SU-DHL-6 (cell line): ENCODE data around the gene NDUFA8.
A peak's percentile ranks its signal among the peaks of the same experiment; 100 is the strongest.

Source experiments
- H2AFZ ChIP-seq: fragments of 200-600 bp; sonication (generic); 2 replicates; pipeline ENCODE4 v1.6.1; 2014; ENCODE audit warnings: low read depth, mild to moderate bottlenecking, moderate library complexity, mixed read lengths, antibody characterized with exemption, low read length; ENCODE audit not compliant: severe bottlenecking
- H3F3A ChIP-seq: fragments of 200-600 bp; shearing (Covaris generic); 2 replicates; pipeline ENCODE4 v1.6.0; 2016; ENCODE audit warnings: antibody characterized with exemption, mild to moderate bottlenecking; ENCODE audit not compliant: insufficient read depth
- H3K27ac ChIP-seq: fragments of 200-600 bp; sonication (generic); 2 replicates; pipeline ENCODE4 v1.5.1; 2016; ENCODE audit warnings: low read depth, mild to moderate bottlenecking, low read length, moderate library complexity, mixed read lengths
- H3K27me3 ChIP-seq: fragments of 200-600 bp; sonication (generic), shearing (Covaris generic); 2 replicates; pipeline ENCODE4 v1.6.0; 2014; ENCODE audit warnings: mild to moderate bottlenecking, low read length
- H3K36me3 ChIP-seq: fragments of 200-600 bp; sonication (generic); 2 replicates; pipeline ENCODE4 v1.6.1; 2014; ENCODE audit warnings: mild to moderate bottlenecking, low read length, mixed read lengths
- H3K4me2 ChIP-seq: fragments of 300-600, 200-600 bp; shearing (Covaris generic), sonication (generic); 2 replicates; pipeline ENCODE4 v1.6.0; 2014; ENCODE audit warnings: low read length, low read depth, mild to moderate bottlenecking; ENCODE audit not compliant: poor library complexity, severe bottlenecking
- H3K4me3 ChIP-seq: fragments of 200-600 bp; sonication (generic); 2 replicates; pipeline ENCODE4 v1.5.1; 2014; ENCODE audit warnings: antibody characterized with exemption, low read length, mild to moderate bottlenecking, mixed read lengths; ENCODE audit not compliant: insufficient read depth, poor library complexity, severe bottlenecking
- H3K79me2 ChIP-seq: fragments of 200-600 bp; sonication (generic); 2 replicates; pipeline ENCODE4 v1.6.1; 2014; ENCODE audit warnings: mild to moderate bottlenecking, low read length, moderate library complexity; ENCODE audit not compliant: insufficient read depth
- H3K9ac ChIP-seq: fragments of 200-600 bp; sonication (generic); 2 replicates; pipeline ENCODE4 v1.7.0; 2014; ENCODE audit warnings: mild to moderate bottlenecking, low read length
- H3K9me2 ChIP-seq: fragments of 200-600 bp; sonication (generic); replicated peaks from 2 replicates; pipeline ENCODE4 v1.6.1; 2014; ENCODE audit warnings: low read length; ENCODE audit not compliant: insufficient read depth
- H3K9me3 ChIP-seq: fragments of 200-600 bp; sonication (generic); 2 replicates; pipeline ENCODE4 v1.6.1; 2014; ENCODE audit warnings: low read length, mixed read lengths; ENCODE audit not compliant: insufficient read depth
- H4K20me1 ChIP-seq: fragments of 200-600 bp; sonication (generic); 2 replicates; pipeline ENCODE4 v1.6.1; 2014; ENCODE audit warnings: low read depth, mild to moderate bottlenecking, antibody characterized with exemption, low read length, moderate library complexity, mixed read lengths
- EZH2phosphoT487 ChIP-seq: fragments of 200-600 bp; sonication (generic), shearing (Covaris generic); conservative IDR thresholded peaks from 2 replicates; pipeline ENCODE4 v1.6.1; 2018; ENCODE audit warnings: mild to moderate bottlenecking, antibody characterized with exemption, low read length, moderate library complexity, mixed read lengths
- TF ChIP-seq, protein P1 (sequence below): fragments of 200-600 bp; sonication (generic); IDR thresholded peaks from one replicate; pipeline ENCODE4 v1.5.1; 2017; ENCODE audit warnings: antibody characterized with exemption, mild to moderate bottlenecking, low read length, moderate library complexity; ENCODE audit not compliant: insufficient read depth, poor library complexity, severe bottlenecking

NDUFA8 gene

DNA sequence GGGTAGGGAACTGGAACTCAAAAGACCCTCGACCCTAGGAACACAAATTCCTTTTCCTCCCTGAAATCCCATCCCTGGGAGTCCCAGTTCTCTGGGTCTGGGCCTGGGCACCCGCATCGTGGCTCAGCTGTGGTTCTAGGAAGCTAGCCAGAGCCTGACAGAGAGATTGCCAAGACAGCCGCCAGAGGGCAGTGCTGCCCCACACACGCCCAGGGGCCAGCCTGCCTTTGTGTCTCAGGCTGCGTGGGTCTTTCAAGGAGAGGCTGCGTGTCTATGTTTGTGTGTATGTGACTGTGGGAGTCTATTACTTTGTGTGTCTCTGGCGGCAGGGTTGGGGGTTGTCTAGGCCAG is 34.4 kb downstream of the NDUFA8 start:
- Histone ChIP-seq H4K20me1 (no peaks in the 10 kb centered on the region), H3K4me3 (no peak overlapping the region), H3K36me3 (no peaks in the 10 kb centered on the region), H3K9me3 (no peaks in the 10 kb centered on the region), H3K27me3 (no peaks in the 10 kb centered on the region), H3K79me2 (no peaks in the 10 kb centered on the region), H3K9me2 (no peaks in the 10 kb centered on the region), H3K4me2 (no peak overlapping the region), H3F3A (no peaks in the 10 kb centered on the region), H2AFZ (no peak overlapping the region), H3K27ac (no peak overlapping the region), H3K9ac (no peak overlapping the region)
- TF ChIP-seq, protein P1, sequence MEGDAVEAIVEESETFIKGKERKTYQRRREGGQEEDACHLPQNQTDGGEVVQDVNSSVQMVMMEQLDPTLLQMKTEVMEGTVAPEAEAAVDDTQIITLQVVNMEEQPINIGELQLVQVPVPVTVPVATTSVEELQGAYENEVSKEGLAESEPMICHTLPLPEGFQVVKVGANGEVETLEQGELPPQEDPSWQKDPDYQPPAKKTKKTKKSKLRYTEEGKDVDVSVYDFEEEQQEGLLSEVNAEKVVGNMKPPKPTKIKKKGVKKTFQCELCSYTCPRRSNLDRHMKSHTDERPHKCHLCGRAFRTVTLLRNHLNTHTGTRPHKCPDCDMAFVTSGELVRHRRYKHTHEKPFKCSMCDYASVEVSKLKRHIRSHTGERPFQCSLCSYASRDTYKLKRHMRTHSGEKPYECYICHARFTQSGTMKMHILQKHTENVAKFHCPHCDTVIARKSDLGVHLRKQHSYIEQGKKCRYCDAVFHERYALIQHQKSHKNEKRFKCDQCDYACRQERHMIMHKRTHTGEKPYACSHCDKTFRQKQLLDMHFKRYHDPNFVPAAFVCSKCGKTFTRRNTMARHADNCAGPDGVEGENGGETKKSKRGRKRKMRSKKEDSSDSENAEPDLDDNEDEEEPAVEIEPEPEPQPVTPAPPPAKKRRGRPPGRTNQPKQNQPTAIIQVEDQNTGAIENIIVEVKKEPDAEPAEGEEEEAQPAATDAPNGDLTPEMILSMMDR = peak; percentile 81
- no peak for TF ChIP-seq EZH2phosphoT487

DNA sequence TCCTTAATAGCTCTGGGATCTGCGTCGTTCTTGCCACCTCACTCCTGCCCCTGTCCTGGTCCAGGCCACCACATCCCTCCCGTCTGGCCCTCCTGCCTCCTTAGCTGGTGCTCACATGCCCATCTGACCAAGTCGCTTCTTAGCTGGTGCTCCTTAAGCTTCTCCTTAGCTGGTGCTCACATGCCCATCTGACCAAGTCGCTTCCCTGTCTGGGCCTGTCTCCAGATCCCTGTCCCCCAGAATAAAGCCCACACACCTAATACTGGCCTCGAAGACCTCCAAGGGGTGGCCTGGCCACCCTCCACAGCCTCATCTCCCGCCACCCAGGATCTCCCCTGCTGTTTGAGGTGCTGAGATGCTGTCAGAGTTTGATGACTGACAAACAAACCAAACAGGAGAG is 35.1 kb downstream of the NDUFA8 start:
- Histone ChIP-seq H3F3A (no peaks in the 10 kb centered on the region), H3K4me2 (no peak overlapping the region), H2AFZ (no peak overlapping the region), H3K4me3 (no peak overlapping the region), H4K20me1 (no peaks in the 10 kb centered on the region), H3K27ac (no peak overlapping the region), H3K27me3 (no peaks in the 10 kb centered on the region), H3K9ac (no peak overlapping the region), H3K36me3 (no peaks in the 10 kb centered on the region), H3K9me2 (no peaks in the 10 kb centered on the region), H3K79me2 (no peaks in the 10 kb centered on the region), H3K9me3 (no peaks in the 10 kb centered on the region)
- no peak for TF ChIP-seq EZH2phosphoT487
- TF ChIP-seq, protein P1 = no peak

DNA sequence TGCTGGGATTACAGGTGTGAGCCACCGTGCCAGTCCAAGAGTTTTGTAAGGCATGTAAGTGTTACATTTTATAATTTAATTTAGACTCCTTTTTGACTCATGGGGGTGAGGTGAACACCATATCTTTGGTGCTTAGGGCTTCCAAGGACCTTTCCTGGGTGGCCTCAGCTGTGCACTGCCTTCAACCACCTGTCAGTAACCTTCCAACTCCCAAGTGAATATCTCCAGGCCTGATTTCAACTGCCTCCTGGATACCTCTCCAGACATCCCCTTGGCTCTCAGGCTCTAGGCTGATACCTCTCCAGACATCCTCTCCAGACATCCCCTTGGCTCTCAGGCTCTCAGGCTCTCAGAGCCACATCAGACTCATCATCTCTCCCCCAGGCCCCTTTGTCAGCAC is 35.5 kb downstream of the NDUFA8 start:
- no peak for TF ChIP-seq EZH2phosphoT487
- TF ChIP-seq, protein P1 = no peak
- H3K4me3 ChIP-seq = no peak overlapping the region
- no peak overlapping the region for H2AFZ ChIP-seq
- no peaks in the 10 kb centered on the region for H3K9me3 ChIP-seq
- H3K36me3 ChIP-seq = no peaks in the 10 kb centered on the region
- no peak overlapping the region for H3K4me2 ChIP-seq
- H3K9me2 ChIP-seq = no peaks in the 10 kb centered on the region
- no peak overlapping the region for H3K27ac ChIP-seq
- no peak overlapping the region for H3K9ac ChIP-seq
- no peaks in the 10 kb centered on the region for H3K27me3 ChIP-seq
- no peaks in the 10 kb centered on the region for H3F3A ChIP-seq
- no peaks in the 10 kb centered on the region for H4K20me1 ChIP-seq
- H3K79me2 ChIP-seq = no peaks in the 10 kb centered on the region
